Gastroesophageal sphincter (tissue), 4 donors: ENCODE results near the gene MCM7. TPM values are rescaled to one million over a fixed set of nuclear protein-coding genes. Genes with fewer than 3 reads are reported as not detected.

ENCODE experiments used
- ATAC-seq: fragments of 150-250 bp; one replicate; pipeline ENCODE4 v1.9.1; 2016; ENCODE audit warnings: mild to moderate bottlenecking, moderate library complexity
- H3K27ac ChIP-seq, 4 donors: fragments of 200-600 bp; sonication (generic) in 3 of 4; 1 replicate in 3 of 4; 2 replicates in 1 of 4; pipeline ENCODE4 v1.5.1; 2016 to 2019
- H3K27me3 ChIP-seq: fragments of 200-600 bp; sonication (generic); one replicate; pipeline ENCODE4 v1.5.1; 2019
- H3K36me3 ChIP-seq, 2 donors: fragments of 200-600 bp; sonication (generic); one replicate each; pipeline ENCODE4 v1.5.1; 2019; ENCODE audit warnings: control low read depth in 1 of 2
- H3K4me1 ChIP-seq, 3 donors: fragments of 200-600 bp; sonication (generic); 1 replicate in 2 of 3; 2 replicates in 1 of 3; pipeline ENCODE4 v1.5.1; 2016 to 2019; ENCODE audit warnings: control low read depth in 2 of 3
- H3K4me3 ChIP-seq, 2 donors: fragments of 200-600 bp; sonication (generic); one replicate each; pipeline ENCODE4 v1.5.1; 2019; ENCODE audit warnings: mild to moderate bottlenecking in 1 of 2, moderate library complexity in 1 of 2
- H3K9me3 ChIP-seq, 3 donors: fragments of 200-600 bp; sonication (generic); one replicate each; pipeline ENCODE4 v1.5.1; 2017 to 2019; ENCODE audit warnings: control low read depth in 2 of 3
- EP300 ChIP-seq: sonication (generic); formaldehyde crosslinking; IDR thresholded peaks from one replicate; pipeline ENCODE4 v1.6.1; 2017; ENCODE audit warnings: antibody characterized with exemption, mild to moderate bottlenecking
- POLR2A ChIP-seq, 2 donors: fragments of 450-650 bp; IDR thresholded peaks; one replicate each; pipeline ENCODE4 v1.6.1; 2017; ENCODE audit warnings: antibody characterized with exemption in 2 of 2, mild to moderate bottlenecking in 2 of 2, moderate library complexity in 1 of 2
- POLR2AphosphoS5 ChIP-seq: sonication (generic); formaldehyde crosslinking; IDR thresholded peaks from one replicate; pipeline ENCODE4 v1.6.1; 2017; ENCODE audit warnings: antibody characterized with exemption
- WGBS, 2 donors: methylation state at CpG; one replicate each; pipeline ENCODE4 v1.1.5; 2018; ENCODE audit warnings: low coverage in 1 of 2; 5-methylcytosine and 5-hydroxymethylcytosine counted together
- total RNA-seq, 4 donors: library from RNA; depleted of rRNA; stranded (reverse); fragments of >200 nt; gene quantifications; one replicate each; pipeline ENCODE4 v1.1.0, GENCODE V29; 2016
- TF ChIP-seq, protein P1 (sequence below), 4 experiments: fragments of 200-600 bp in 2 of 4; fragments of 450-650 bp in 2 of 4; sonication (generic) in 1 of 4; IDR thresholded peaks; one replicate each; pipeline ENCODE4 v1.5.1; 2017 to 2019; ENCODE audit warnings: antibody characterized with exemption in 4 of 4, mild to moderate bottlenecking in 2 of 4, moderate library complexity in 2 of 4

MCM7 gene
- total RNA-seq, 4 donors from 2014 or later: 30.7 to 52.0 (median 45.1) TPM

DNA sequence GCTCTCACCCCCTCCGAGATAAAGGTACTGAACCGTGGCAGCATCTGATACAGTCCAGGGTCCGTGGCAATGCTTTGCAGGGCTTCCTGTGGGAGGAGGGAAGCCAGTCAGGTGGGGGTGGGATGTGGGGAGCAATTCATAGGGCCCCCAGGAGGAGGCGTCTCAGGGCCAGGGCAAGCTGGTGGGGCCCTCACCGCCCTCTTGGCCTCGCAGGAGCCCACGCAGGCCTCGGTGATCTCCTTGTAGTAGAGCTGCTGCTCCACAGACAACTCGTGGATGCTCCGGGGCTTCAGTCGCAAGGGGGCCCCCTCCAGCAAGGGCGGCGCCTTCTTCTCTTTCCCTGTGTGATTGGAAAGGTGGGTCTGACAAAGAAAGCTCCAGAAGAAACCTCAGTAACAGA is 10.7 kb upstream of the MCM7 start:
- Histone ChIP-seq H3K27ac (no peak overlapping the region), H3K36me3 (peaks cover 0 to 78% of the 10 kb centered on the region in 2 donors), H3K9me3 (no peaks in the 10 kb centered on the region), H3K4me1 (no peaks in the 10 kb centered on the region), H3K4me3 (no peak overlapping the region), H3K27me3 (no peaks in the 10 kb centered on the region)
- TF ChIP-seq POLR2A (IDR thresholded peaks at IDR 0.05): no peak
- TF ChIP-seq, protein P1, sequence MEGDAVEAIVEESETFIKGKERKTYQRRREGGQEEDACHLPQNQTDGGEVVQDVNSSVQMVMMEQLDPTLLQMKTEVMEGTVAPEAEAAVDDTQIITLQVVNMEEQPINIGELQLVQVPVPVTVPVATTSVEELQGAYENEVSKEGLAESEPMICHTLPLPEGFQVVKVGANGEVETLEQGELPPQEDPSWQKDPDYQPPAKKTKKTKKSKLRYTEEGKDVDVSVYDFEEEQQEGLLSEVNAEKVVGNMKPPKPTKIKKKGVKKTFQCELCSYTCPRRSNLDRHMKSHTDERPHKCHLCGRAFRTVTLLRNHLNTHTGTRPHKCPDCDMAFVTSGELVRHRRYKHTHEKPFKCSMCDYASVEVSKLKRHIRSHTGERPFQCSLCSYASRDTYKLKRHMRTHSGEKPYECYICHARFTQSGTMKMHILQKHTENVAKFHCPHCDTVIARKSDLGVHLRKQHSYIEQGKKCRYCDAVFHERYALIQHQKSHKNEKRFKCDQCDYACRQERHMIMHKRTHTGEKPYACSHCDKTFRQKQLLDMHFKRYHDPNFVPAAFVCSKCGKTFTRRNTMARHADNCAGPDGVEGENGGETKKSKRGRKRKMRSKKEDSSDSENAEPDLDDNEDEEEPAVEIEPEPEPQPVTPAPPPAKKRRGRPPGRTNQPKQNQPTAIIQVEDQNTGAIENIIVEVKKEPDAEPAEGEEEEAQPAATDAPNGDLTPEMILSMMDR (IDR thresholded peaks at IDR 0.05): no peak
- no peak for TF ChIP-seq POLR2AphosphoS5
- TF ChIP-seq EP300: no peak
- no peak for ATAC-seq
- WGBS, 2 donors: no CpG with 5 or more reads among the region's 13 CpGs

DNA sequence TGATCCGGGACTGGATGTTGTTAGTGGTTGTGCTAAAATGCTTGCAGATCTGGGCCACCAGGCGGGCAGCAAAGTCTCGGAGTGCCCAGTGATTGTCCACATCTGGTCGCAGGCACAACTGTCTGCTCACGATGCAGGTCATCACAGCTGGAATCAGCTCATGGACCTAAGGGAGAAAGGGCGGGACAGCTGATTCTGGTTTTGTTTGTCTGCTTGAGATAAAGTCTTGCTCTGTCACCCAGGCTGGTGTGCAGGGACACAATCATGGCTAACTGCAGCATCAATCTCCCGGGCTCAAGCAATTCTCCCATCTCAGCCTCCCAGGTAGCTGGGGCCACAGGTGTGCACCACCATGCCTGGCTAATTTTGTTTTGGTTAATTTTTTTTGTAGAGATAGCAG is 10.0 kb upstream of the MCM7 start:
- TF ChIP-seq, protein P1 (IDR thresholded peaks at IDR 0.05): no peak
- TF ChIP-seq EP300 (no peak), POLR2AphosphoS5 (no peak), POLR2A (IDR thresholded peaks at IDR 0.05) (no peak)
- Histone ChIP-seq H3K4me1 (no peaks in the 10 kb centered on the region), H3K27me3 (no peaks in the 10 kb centered on the region), H3K4me3 (no peak overlapping the region), H3K36me3 (peaks cover 0 to 86% of the 10 kb centered on the region in 2 donors), H3K27ac (no peak overlapping the region), H3K9me3 (no peaks in the 10 kb centered on the region)
- no peak for ATAC-seq
- WGBS, 2 donors: 85% methylated on average over 3 of the region's 7 CpGs; no CpG with 5 or more reads in 1 of the 2 donors

DNA sequence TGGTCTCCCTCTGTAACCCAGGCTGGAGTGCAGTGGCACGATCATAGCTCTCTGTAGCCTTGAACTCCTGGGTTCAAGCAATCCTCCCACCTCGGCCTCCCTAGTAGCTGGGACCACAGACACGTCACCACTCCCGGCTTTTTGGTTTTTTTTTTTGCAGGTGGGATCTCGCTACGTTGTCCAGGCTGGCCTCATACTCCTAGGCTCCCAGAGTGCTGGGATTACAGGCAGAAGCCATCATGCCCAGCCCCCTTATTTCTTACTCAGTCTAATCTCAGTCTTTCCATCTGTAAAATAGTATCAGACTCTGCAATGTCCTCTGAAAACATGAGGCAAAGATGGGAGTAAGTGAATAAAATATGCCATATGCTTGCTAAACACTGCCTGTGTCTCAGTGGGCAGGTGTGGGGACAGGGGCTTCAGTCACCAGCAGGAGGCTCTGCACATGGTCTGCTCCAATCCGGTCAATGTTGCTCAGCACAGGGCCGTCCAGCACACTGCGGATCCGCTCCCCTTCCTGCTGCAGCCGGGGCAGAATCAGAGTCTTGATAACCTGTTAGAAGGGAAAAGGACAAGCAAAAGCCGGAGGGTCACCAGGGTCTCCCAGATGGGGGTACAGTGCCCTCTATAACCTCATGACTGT is 8.4 kb upstream of the MCM7 start:
- Histone ChIP-seq H3K4me3 (no peak overlapping the region), H3K36me3 (peaks cover 0 to 97% of the 10 kb centered on the region in 2 donors), H3K9me3 (no peaks in the 10 kb centered on the region), H3K4me1 (no peaks in the 10 kb centered on the region), H3K27ac (no peak overlapping the region), H3K27me3 (no peaks in the 10 kb centered on the region)
- TF ChIP-seq EP300 (no peak), POLR2A (IDR thresholded peaks at IDR 0.05) (no peak), POLR2AphosphoS5 (no peak)
- TF ChIP-seq, protein P1 (IDR thresholded peaks at IDR 0.05): no peak
- no peak for ATAC-seq
- WGBS, 2 donors: 40 to 72% methylated on average over 2 to 6 of the region's 12 CpGs

DNA sequence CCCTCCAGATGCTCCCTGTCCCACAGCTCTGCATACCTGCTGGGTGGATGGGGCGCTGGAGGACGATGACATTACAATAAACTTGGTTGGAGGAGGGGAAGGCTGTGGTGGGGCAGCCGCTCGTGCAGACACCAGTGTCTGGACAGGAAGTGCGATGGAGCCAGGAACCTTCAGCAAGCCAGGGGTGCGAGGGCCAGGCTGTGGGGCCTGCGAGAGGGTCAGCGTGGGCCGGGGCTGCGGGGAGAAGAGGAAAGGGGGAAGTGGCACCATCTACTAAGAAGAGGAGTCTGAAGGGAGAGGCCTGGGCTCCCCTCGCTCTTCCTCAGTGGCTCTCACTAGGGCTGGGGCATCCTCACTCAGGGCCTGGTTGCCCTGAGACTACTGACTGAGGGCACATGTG is 6.7 kb upstream of the MCM7 start:
- Histone ChIP-seq H3K4me1 (peaks cover 0 to 5% (median 0%) of the 10 kb centered on the region in 3 donors), H3K36me3 (peaks cover 0 to 100% of the 10 kb centered on the region in 2 donors), H3K9me3 (no peaks in the 10 kb centered on the region), H3K27ac (no peak overlapping the region), H3K27me3 (no peaks in the 10 kb centered on the region), H3K4me3 (no peak overlapping the region)
- TF ChIP-seq POLR2A (IDR thresholded peaks at IDR 0.05) (no peak), EP300 (no peak), POLR2AphosphoS5 (no peak)
- TF ChIP-seq, protein P1 (IDR thresholded peaks at IDR 0.05): no peak
- peak; percentile 15 for ATAC-seq
- WGBS, 2 donors: 50 to 90% methylated on average over 2 to 5 of the region's 11 CpGs

DNA sequence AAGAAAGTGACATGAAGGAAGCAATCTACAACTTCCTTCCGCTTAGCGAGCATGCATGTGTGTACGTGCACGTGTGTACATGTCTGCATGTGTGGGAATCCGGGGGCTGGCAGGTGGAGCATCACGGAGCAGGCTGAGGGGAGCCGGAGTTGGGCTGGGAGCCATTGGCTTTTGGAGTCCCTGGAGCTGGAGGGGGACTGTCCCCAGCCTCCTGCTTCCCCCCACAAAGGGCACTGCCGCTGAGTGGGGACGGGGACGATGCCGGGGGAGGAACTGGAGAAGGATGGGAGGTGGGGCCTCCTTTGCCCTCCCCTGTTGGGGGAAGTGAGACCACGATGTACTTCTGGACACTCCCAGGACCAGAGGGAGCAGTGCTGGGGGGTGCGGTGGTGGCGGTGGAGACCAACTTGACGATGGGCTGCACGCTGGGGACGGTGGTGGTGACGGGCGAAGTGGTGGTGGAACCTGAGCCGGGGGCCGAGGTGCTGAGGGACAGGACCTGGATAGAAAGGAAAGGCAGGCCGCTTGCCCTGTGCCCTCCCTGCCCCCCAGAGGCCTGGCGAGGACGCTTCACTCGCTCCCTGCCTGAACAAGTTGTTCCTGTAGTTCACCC is 6.0 kb upstream of the MCM7 start:
- WGBS, 2 donors: 81 to 91% methylated on average over 6 to 12 of the region's 25 CpGs
- no peak for TF ChIP-seq POLR2A (IDR thresholded peaks at IDR 0.05)
- TF ChIP-seq POLR2AphosphoS5: no peak
- TF ChIP-seq EP300: no peak
- TF ChIP-seq, protein P1 (IDR thresholded peaks at IDR 0.05): no peak
- no peak for ATAC-seq
- H3K4me3 ChIP-seq: no peak overlapping the region
- peaks cover 0 to 12% (median 5%) of the 10 kb centered on the region in 3 donors for H3K4me1 ChIP-seq
- H3K27ac ChIP-seq: no peak overlapping the region
- H3K36me3 ChIP-seq: peaks cover 0 to 97% of the 10 kb centered on the region in 2 donors
- H3K27me3 ChIP-seq: no peaks in the 10 kb centered on the region
- H3K9me3 ChIP-seq: no peaks in the 10 kb centered on the region
